Caco-2 (cell line): Measurements from ENCODE around the gene AKT3. TPM values are rescaled to one million over a fixed set of nuclear protein-coding genes. Genes with fewer than 3 reads are reported as not detected.

Source experiments
- BruUV-seq: library from RNA; stranded (reverse); fragments of 400-500 nt; replicated peaks from 2 replicates; lab custom pipeline; 2021; lab: Mats Ljungman, UMichigan
- CTCF ChIA-PET: fragments of 300-600 bp; sonication (Branson Sonifier 250); formaldehyde crosslinking; loops from one replicate; lab custom pipeline; 2022; ENCODE audit warnings: antibody characterized with exemption; lab: Charles Lee
- POLR2A ChIA-PET: fragments of 300-600 bp; sonication (Branson Sonifier 250); formaldehyde crosslinking; loops from one replicate; lab custom pipeline; 2022; ENCODE audit warnings: antibody characterized with exemption; lab: Charles Lee
- DNase-seq, 2 experiments: peaks; one replicate each; pipeline versions ENCODE4 v3.0.0 to v3.0.0-alpha.2; 2020 to 2022
- H3K27me3 ChIP-seq: replicated peaks from 2 replicates; pipeline ENCODE4 v1.6.0; 2011; ENCODE audit warnings: low read length; ENCODE audit not compliant: control insufficient read depth, insufficient read depth
- H3K36me3 ChIP-seq: 2 replicates; pipeline ENCODE4 v1.5.1; 2011; ENCODE audit warnings: low read length; ENCODE audit not compliant: control insufficient read depth, insufficient read depth
- H3K4me1 ChIP-seq: fragments of 250-450 bp; sonication (Bioruptor Pico); 2 replicates; pipeline ENCODE4 v1.5.1; 2020; ENCODE audit warnings: mild to moderate bottlenecking
- H3K4me3 ChIP-seq: 2 replicates; pipeline ENCODE4 v1.5.1; 2011; ENCODE audit warnings: low read depth, mild to moderate bottlenecking, control low read depth, low read length
- H3K9me3 ChIP-seq: fragments of 250-450 bp; sonication (Bioruptor Pico); 2 replicates; pipeline ENCODE4 v1.5.1; 2020; ENCODE audit warnings: mild to moderate bottlenecking, moderate library complexity
- H3K27ac Mint-ChIP-seq: one replicate; pipeline ENCODE4 v1.8.0; 2022; ENCODE audit warnings: mixed read lengths; ENCODE audit not compliant: unreplicated experiment
- H3K27me3 Mint-ChIP-seq: one replicate; pipeline ENCODE4 v1.8.0; 2022; ENCODE audit warnings: mixed read lengths; ENCODE audit not compliant: insufficient read depth, unreplicated experiment
- H3K36me3 Mint-ChIP-seq: one replicate; pipeline ENCODE4 v1.8.0; 2022; ENCODE audit warnings: mild to moderate bottlenecking, mixed read lengths; ENCODE audit not compliant: insufficient read depth, unreplicated experiment
- H3K4me1 Mint-ChIP-seq: one replicate; pipeline ENCODE4 v1.8.0; 2022; ENCODE audit warnings: low read depth, mixed read lengths; ENCODE audit not compliant: unreplicated experiment
- H3K4me3 Mint-ChIP-seq: one replicate; pipeline ENCODE4 v1.8.0; 2022; ENCODE audit warnings: mild to moderate bottlenecking, moderate library complexity, mixed read lengths; ENCODE audit not compliant: unreplicated experiment
- H3K9me3 Mint-ChIP-seq: one replicate; pipeline ENCODE4 v1.8.0; 2022; ENCODE audit warnings: mixed read lengths; ENCODE audit not compliant: unreplicated experiment
- CTCF ChIP-seq, 2 experiments: fragments of 200-600 bp in 1 of 2; IDR thresholded peaks; 1 replicate in 1 of 2; 2 replicates in 1 of 2; pipeline versions ENCODE4 v1.5.1 to v1.8.0; 2011 to 2022; ENCODE audit warnings: antibody characterized with exemption in 1 of 2, control low read depth in 1 of 2, inconsistent platforms in 1 of 2, low read depth in 1 of 2, low read length in 1 of 2, mild to moderate bottlenecking in 1 of 2, moderate library complexity in 1 of 2; ENCODE audit not compliant: insufficient read depth in 1 of 2, severe bottlenecking in 1 of 2, unreplicated experiment in 1 of 2
- intact Hi-C: fragments of 100-400 bp; cut with micrococcal nuclease; formaldehyde crosslinking; loops from one replicate; pipeline ENCODE4 v1.10.0; 2022; ENCODE audit not compliant: unreplicated experiment
- total RNA-seq: library from RNA; stranded (reverse); gene quantifications from 2 replicates; pipeline ENCODE4 v1.2.3, GENCODE V29; 2022

The AKT3 gene
- total RNA-seq, 1 experiment from 2014 or later = 3.7 TPM

DNA sequence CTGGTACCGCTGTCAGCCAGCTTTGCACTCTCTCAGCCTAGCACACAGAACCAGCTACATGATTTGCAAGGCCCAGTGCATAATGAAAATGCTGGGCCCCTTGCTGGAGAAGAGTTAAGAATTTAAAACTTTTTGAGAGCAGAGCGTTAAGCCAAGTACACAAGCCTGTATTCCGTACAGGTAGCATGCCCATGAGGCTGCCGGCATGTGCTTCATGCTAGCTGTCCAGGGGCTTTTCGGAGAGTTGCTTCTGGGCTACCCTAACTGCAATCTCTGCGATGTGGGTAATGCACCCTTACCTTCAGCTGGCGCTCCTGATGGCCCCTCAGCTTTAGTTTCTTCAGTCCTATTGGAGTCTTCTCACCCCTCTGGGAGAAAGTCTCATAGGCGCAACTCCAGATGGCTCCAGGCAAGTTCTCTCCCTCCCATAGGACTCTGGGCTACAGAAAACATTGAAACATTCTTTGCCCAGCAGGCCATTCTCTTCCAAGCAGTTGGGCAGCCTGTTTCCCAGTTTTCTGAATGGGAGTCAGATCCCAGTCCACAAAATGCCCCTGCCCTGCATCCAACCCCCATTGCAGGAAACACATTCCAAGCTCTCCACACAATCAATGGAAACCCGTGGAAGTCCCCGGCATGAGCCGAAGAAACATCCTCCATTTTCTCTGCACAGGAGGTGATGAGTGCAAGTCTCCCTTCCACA, 5.7 kb upstream of the AKT3 start:
- no peak overlapping the region for H3K4me3 ChIP-seq
- H3K27me3 ChIP-seq = no peaks in the 10 kb centered on the region; the same call in none of the 2 replicates
- H3K4me1 ChIP-seq = 0 out of 2 replicates have a peak, but pooled peaks cover 7% of the 10 kb centered on the region
- no peak overlapping the region for H3K4me3 Mint-ChIP-seq
- H3K9me3 Mint-ChIP-seq = no peaks in the 10 kb centered on the region
- ChIA-PET POLR2A (no interaction called here), CTCF (no interaction called here)
- DNase-seq = no peak
- TF ChIP-seq CTCF (IDR thresholded peaks at IDR 0.05; ENCODE audit: insufficient read depth in 1 of 2, low read depth in 1 of 2, low read length in 1 of 2, severe bottlenecking in 1 of 2, unreplicated experiment in 1 of 2) = no peak
- H3K27me3 Mint-ChIP-seq = peaks cover 22% of the 10 kb centered on the region
- no TSS peak for BruUV-seq
- no peaks in the 10 kb centered on the region for H3K9me3 ChIP-seq
- no peak overlapping the region for H3K27ac Mint-ChIP-seq
- H3K36me3 ChIP-seq = no peaks in the 10 kb centered on the region
- H3K36me3 Mint-ChIP-seq = no peaks in the 10 kb centered on the region
- intact Hi-C loops = loop anchor here (10.0 kb wide), 1 partner anchor 189 kb away; no protein-coding TSS in a partner anchor
- H3K4me1 Mint-ChIP-seq = no peaks in the 10 kb centered on the region

GRCh38 chr1:243851765-243852164, 1.7 kb upstream of the AKT3 start:
- H3K9me3 ChIP-seq = no peaks in the 10 kb centered on the region
- POLR2A ChIA-PET = no interaction called here
- Mint-ChIP-seq H3K9me3 (no peaks in the 10 kb centered on the region), H3K27me3 (peaks cover 12% of the 10 kb centered on the region), H3K36me3 (peaks cover 4% of the 10 kb centered on the region), H3K4me1 (no peaks in the 10 kb centered on the region), H3K27ac (no peak overlapping the region), H3K4me3 (peak overlapping the region; percentile 83)
- no peaks in the 10 kb centered on the region for H3K36me3 ChIP-seq
- no peak for TF ChIP-seq CTCF (IDR thresholded peaks at IDR 0.05; ENCODE audit: insufficient read depth in 1 of 2, low read depth in 1 of 2, low read length in 1 of 2, severe bottlenecking in 1 of 2, unreplicated experiment in 1 of 2)
- BruUV-seq = no TSS peak
- intact Hi-C loops = loop anchor here (1.0 to 10.0 kb wide), 3 partner anchors 51 to 193 kb away; no protein-coding TSS in a partner anchor
- no peak overlapping the region for H3K4me3 ChIP-seq
- 0 out of 2 replicates have a peak, but pooled peaks cover 10% of the 10 kb centered on the region for H3K4me1 ChIP-seq
- H3K27me3 ChIP-seq = peaks cover 2% of the 10 kb centered on the region
- CTCF ChIA-PET = no interaction called here
- no peak for DNase-seq

DNA sequence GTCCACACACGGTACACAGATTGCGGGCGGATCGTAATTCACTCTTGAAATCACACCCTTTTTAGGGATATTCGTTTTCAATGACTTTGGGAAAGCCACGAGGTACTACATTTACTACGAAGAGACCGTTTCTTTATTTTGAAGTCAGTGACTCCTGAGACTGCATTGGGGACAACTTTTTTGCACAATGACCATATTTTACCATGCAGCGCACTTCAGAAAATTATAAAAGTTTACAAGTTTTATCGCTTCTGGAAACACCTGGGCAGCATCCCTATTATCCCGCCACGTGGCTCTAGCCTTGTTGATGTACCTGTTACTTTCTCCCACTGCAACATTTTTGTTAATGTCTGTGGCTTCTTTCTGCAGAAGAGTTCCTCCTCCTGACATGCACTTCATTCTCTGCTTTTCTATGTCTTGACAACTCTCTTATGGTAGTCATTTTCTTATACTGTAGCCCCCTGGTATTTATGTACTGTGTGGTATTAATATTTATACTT, 1.3 kb upstream of the AKT3 start:
- H3K27me3 ChIP-seq = peaks cover 2% of the 10 kb centered on the region
- DNase-seq = no peak
- Mint-ChIP-seq H3K27me3 (peaks cover 12% of the 10 kb centered on the region), H3K36me3 (peaks cover 4% of the 10 kb centered on the region), H3K4me3 (peak overlapping the region; percentile 83), H3K4me1 (no peaks in the 10 kb centered on the region), H3K9me3 (no peaks in the 10 kb centered on the region), H3K27ac (no peak overlapping the region)
- CTCF ChIA-PET = no interaction called here
- H3K4me1 ChIP-seq = 0 out of 2 replicates have a peak, but pooled peaks cover 10% of the 10 kb centered on the region
- POLR2A ChIA-PET = no interaction called here
- no peak for TF ChIP-seq CTCF (IDR thresholded peaks at IDR 0.05; ENCODE audit: insufficient read depth in 1 of 2, low read depth in 1 of 2, low read length in 1 of 2, severe bottlenecking in 1 of 2, unreplicated experiment in 1 of 2)
- intact Hi-C loops = loop anchor here (1.0 to 10.0 kb wide), 3 partner anchors 51 to 193 kb away; no protein-coding TSS in a partner anchor
- H3K36me3 ChIP-seq = no peaks in the 10 kb centered on the region
- TSS peak; percentile 41 for BruUV-seq
- no peaks in the 10 kb centered on the region for H3K9me3 ChIP-seq
- peak overlapping the region; percentile 64 for H3K4me3 ChIP-seq
